ENCODE results near the gene POLR1H. TPM values are rescaled to one million over a fixed set of nuclear protein-coding genes. Genes with fewer than 3 reads are reported as not detected.

POLR1H gene
- total and polyA plus RNA-seq, 9 donors, result 23.1 to 46.6 (median 28.3) TPM

- intact Hi-C loops (cut with DNase I), result loop anchor here in 1 of 4 donors (2.0 kb wide), 1 partner anchor 23 kb away; no protein-coding TSS in a partner anchor
- Histone ChIP-seq H3K27me3 (no peaks in the 10 kb centered on the region), H3K27ac (no peak overlapping the region)
Observed at GRCh38 chr6:30103872-30104179, 42.8 kb downstream of the POLR1H start.

GRCh38 chr6:30104661-30105060 lies 43.6 kb downstream of the POLR1H start:
- no peaks in the 10 kb centered on the region for H3K27me3 ChIP-seq
- WGBS, 3 donors, result 50 to 70% (median 59%) methylated on average over 2 of the region's 2 CpGs
- TF ChIP-seq EP300 (IDR thresholded peaks at IDR 0.05), result no peak
- H3K36me3 ChIP-seq, result no peaks in the 10 kb centered on the region
- intact Hi-C loops (cut with DNase I), result no loop called here
- no peak overlapping the region for H3K27ac ChIP-seq
- DNase-seq, result no peak
- H3K4me3 ChIP-seq, result no peak overlapping the region
- no peaks in the 10 kb centered on the region for H3K9me3 ChIP-seq
- peaks cover 14% of the 10 kb centered on the region for H3K4me1 ChIP-seq (ENCODE audit: insufficient read depth)

More at GRCh38 chr6:30103872-30104179, 42.8 kb downstream of the POLR1H start:
- H3K4me3 ChIP-seq, result peak overlapping the region; percentile 30
- H3K9me3 ChIP-seq, result no peaks in the 10 kb centered on the region
- TF ChIP-seq CTCF (IDR thresholded peaks at IDR 0.05), result no peak
- no peak for TF ChIP-seq POLR2A (IDR thresholded peaks at IDR 0.05)
- TF ChIP-seq EP300 (IDR thresholded peaks at IDR 0.05), result no peak
- WGBS, 3 donors, result 49 to 56% (median 56%) methylated on average over 3 of the region's 3 CpGs
- H3K4me1 ChIP-seq (ENCODE audit: insufficient read depth), result peaks cover 14% of the 10 kb centered on the region
- H3K36me3 ChIP-seq, result no peaks in the 10 kb centered on the region
- no peak for DNase-seq

GRCh38 chr6:30111266-30111856 lies 50.3 kb downstream of the POLR1H start:
- Histone ChIP-seq H3K4me1 (ENCODE audit: insufficient read depth) (no peaks in the 10 kb centered on the region), H3K4me3 (no peak overlapping the region), H3K27ac (no peak overlapping the region), H3K9me3 (no peaks in the 10 kb centered on the region), H3K36me3 (no peaks in the 10 kb centered on the region), H3K27me3 (no peaks in the 10 kb centered on the region)
- TF ChIP-seq POLR2A (IDR thresholded peaks at IDR 0.05) (no peak), EP300 (IDR thresholded peaks at IDR 0.05) (no peak), CTCF (IDR thresholded peaks at IDR 0.05) (no peak)
- DNase-seq, result no peak
- WGBS, 3 donors, result 36 to 58% (median 44%) methylated on average over 27 of the region's 27 CpGs
- intact Hi-C loops (cut with DNase I), result no loop called here

GRCh38 chr6:30112402-30112994 lies 51.4 kb downstream of the POLR1H start:
- no peaks in the 10 kb centered on the region for H3K9me3 ChIP-seq
- no peaks in the 10 kb centered on the region for H3K4me1 ChIP-seq (ENCODE audit: insufficient read depth)
- no peak for DNase-seq
- TF ChIP-seq CTCF (IDR thresholded peaks at IDR 0.05) (no peak), POLR2A (IDR thresholded peaks at IDR 0.05) (no peak), EP300 (IDR thresholded peaks at IDR 0.05) (no peak)
- H3K27me3 ChIP-seq, result no peaks in the 10 kb centered on the region
- WGBS, 3 donors, result 72 to 76% (median 75%) methylated on average over 10 of the region's 10 CpGs
- no peaks in the 10 kb centered on the region for H3K36me3 ChIP-seq
- H3K27ac ChIP-seq, result no peak overlapping the region
- intact Hi-C loops (cut with DNase I), result no loop called here
- no peak overlapping the region for H3K4me3 ChIP-seq

- no peaks in the 10 kb centered on the region for H3K36me3 ChIP-seq
- intact Hi-C loops (cut with DNase I), result no loop called here
- no peak within 1 kb of the TSS for H3K27ac ChIP-seq
- no peaks in the 10 kb centered on the region for H3K4me1 ChIP-seq (ENCODE audit: insufficient read depth)
- no peaks in the 10 kb centered on the region for H3K27me3 ChIP-seq
- 72 to 83% (median 72%) methylated on average over 3 of the region's 3 CpGs for WGBS, 3 donors
- H3K4me3 ChIP-seq, result no peak within 1 kb of the TSS
- TF ChIP-seq EP300 (IDR thresholded peaks at IDR 0.05) (no peak), CTCF (IDR thresholded peaks at IDR 0.05) (no peak), POLR2A (IDR thresholded peaks at IDR 0.05) (no peak)
- H3K9me3 ChIP-seq, result no peaks in the 10 kb centered on the region
- DNase-seq, result no peak
Observed at GRCh38 chr6:30113003-30113759, 52.1 kb downstream of the POLR1H start, which contains the start of gene TRIM31. TSS of gene TRIM31 (minus strand) at chr6:30113090. CDS start at chr6:30112805, 285 bp downstream.
